Testis (tissue), 3 donors: ENCODE results near the gene BTG2. TPM values are rescaled to one million over a fixed set of nuclear protein-coding genes. Genes with fewer than 3 reads are reported as not detected.

ENCODE experiments used
- DNase-seq: peaks from one replicate; pipeline ENCODE4 v3.0.0-alpha.2; 2019
- H3K27ac ChIP-seq, 2 donors: fragments of 200-600 bp; sonication (generic); one replicate each; pipeline ENCODE4 v1.5.1; 2019
- H3K27me3 ChIP-seq: fragments of 200-600 bp; sonication (generic); one replicate; pipeline ENCODE4 v1.5.1; 2019
- H3K36me3 ChIP-seq: fragments of 200-600 bp; sonication (generic); one replicate; pipeline ENCODE4 v1.5.1; 2017; ENCODE audit warnings: low read depth; ENCODE audit errors: missing control alignments
- H3K4me1 ChIP-seq: fragments of 200-600 bp; sonication (generic); one replicate; pipeline ENCODE4 v1.5.1; 2019
- H3K4me3 ChIP-seq, 2 donors: fragments of 200-600 bp; sonication (generic); one replicate each; pipeline ENCODE4 v1.5.1; 2017 to 2019
- H3K9me3 ChIP-seq: fragments of 200-600 bp; sonication (generic); one replicate; pipeline ENCODE4 v1.5.1; 2017
- POLR2A ChIP-seq: fragments of 450-650 bp; IDR thresholded peaks from one replicate; pipeline ENCODE4 v1.6.1; 2017; ENCODE audit warnings: antibody characterized with exemption, mild to moderate bottlenecking, moderate library complexity
- WGBS, 2 donors: methylation state at CpG; one replicate each; pipeline ENCODE4 v1.1.5; 2018; 5-methylcytosine and 5-hydroxymethylcytosine counted together
- intact Hi-C: fragments of 100-400 bp; cut with DNase I; formaldehyde crosslinking; loops from one replicate; pipeline ENCODE4 v1.15.1; 2023; ENCODE audit warnings: low total_unique reads
- polyA plus RNA-seq: library from polyadenylated mRNA; stranded (reverse); fragments of 350-450 nt; fragmentation: Illumina TruSeq; extraction: RNeasy Lipid Tissue Mini Kit (QIAGEN cat#74804); gene quantifications from one replicate; pipeline ENCODE4 v1.2.3, GENCODE V29; 2014; ENCODE audit warnings: low read depth, low replicate concordance; ENCODE audit not compliant: insufficient read depth
- total RNA-seq, 2 donors: library from RNA; depleted of rRNA; stranded (reverse); fragments of >200 nt; gene quantifications; one replicate each; pipeline ENCODE4 v1.2.3, GENCODE V29; 2016
- TF ChIP-seq, protein P1 (sequence below), 3 experiments: fragments of 450-650 bp in 2 of 3; fragments of 200-600 bp in 1 of 3; sonication (generic) in 1 of 3; IDR thresholded peaks; one replicate each; pipeline ENCODE4 v1.5.1; 2016 to 2019; ENCODE audit warnings: antibody characterized with exemption in 3 of 3, mild to moderate bottlenecking in 2 of 3, moderate library complexity in 1 of 3

BTG2 gene
- total and polyA plus RNA-seq, 3 donors from 2014 or later: 14.5 to 25.4 (median 23.8) TPM

DNA sequence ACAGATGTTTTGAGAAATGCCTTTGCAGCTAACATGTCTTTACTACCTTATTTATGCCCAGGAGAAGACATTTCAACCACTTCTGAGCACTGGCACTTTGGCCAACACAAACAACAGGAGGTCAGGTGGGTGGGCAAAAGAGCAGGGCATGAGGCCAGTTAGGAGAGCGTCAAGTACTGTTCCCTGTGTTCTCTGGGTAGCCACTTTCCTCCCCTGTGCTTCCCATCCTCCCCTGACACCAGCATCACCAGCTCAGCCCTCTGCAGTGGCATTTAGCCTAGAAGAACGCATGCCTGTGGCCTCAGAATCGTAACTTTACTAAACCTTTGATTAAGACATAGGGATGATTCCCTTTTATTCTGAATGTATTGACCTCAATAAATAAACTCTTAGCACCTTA is 18.3 kb downstream of the BTG2 start:
- Histone ChIP-seq H3K4me1 (peaks cover 20% of the 10 kb centered on the region), H3K27ac (peak overlapping the region in 1 of 2 donors; percentile 91), H3K27me3 (no peaks in the 10 kb centered on the region), H3K36me3 (no peaks in the 10 kb centered on the region), H3K9me3 (no peaks in the 10 kb centered on the region), H3K4me3 (no peak overlapping the region)
- 63 to 73% methylated on average over 3 of the region's 3 CpGs for WGBS, 2 donors
- intact Hi-C loops: no loop called here
- no peak for DNase-seq
- TF ChIP-seq, protein P1, sequence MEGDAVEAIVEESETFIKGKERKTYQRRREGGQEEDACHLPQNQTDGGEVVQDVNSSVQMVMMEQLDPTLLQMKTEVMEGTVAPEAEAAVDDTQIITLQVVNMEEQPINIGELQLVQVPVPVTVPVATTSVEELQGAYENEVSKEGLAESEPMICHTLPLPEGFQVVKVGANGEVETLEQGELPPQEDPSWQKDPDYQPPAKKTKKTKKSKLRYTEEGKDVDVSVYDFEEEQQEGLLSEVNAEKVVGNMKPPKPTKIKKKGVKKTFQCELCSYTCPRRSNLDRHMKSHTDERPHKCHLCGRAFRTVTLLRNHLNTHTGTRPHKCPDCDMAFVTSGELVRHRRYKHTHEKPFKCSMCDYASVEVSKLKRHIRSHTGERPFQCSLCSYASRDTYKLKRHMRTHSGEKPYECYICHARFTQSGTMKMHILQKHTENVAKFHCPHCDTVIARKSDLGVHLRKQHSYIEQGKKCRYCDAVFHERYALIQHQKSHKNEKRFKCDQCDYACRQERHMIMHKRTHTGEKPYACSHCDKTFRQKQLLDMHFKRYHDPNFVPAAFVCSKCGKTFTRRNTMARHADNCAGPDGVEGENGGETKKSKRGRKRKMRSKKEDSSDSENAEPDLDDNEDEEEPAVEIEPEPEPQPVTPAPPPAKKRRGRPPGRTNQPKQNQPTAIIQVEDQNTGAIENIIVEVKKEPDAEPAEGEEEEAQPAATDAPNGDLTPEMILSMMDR (IDR thresholded peaks at IDR 0.05): no peak
- TF ChIP-seq POLR2A: no peak

DNA sequence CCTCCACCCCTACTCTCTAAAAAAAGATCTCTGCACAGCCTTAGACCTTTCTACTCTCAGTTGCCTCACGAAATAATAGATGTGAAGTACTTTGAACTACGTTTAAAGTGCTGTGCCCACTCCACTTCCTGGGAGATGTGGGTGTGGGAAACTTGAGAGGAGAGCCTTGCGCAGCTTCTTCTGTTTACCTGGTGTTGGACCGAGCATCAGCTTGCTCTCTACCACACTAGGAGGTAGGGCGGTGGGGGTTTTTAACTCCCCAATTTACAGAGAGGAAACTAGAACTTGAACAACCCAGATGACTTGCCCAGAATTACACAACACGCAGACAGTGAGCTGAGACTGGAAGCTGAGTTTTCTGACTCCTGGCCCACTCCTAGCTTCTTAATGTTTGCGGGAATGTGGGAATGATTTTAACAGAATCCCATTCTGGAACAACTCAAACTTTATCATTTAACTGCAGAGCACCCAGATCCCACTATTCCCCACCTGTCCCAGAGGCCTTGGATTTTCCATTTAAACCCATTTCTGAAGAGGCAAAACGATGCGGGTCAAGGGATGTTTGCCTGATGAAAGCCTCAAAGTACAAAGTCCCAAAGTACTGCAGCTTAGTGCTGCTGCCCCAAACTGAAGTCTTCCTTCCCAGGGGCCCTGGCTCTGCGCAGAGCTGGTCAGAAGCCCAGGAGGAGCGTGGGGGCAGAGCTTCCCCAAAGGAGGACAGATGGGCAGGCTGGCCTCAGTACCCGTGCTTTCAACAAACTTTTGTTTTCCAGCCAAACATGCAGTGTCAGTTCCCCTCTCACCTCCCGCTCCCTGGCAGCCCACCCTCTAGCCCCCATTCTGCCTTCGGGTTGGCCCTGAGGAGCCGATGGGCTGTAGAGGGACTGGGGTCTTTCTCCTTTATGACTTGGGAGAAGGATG is 19.0 kb downstream of the BTG2 start:
- 71 to 81% methylated on average over 13 to 15 of the region's 15 CpGs for WGBS, 2 donors
- no peak for DNase-seq
- H3K9me3 ChIP-seq: no peaks in the 10 kb centered on the region
- intact Hi-C loops: loop anchor here (5.0 kb wide), 1 partner anchor 52 kb away; no protein-coding TSS in a partner anchor
- H3K27me3 ChIP-seq: no peaks in the 10 kb centered on the region
- no peak overlapping the region for H3K4me3 ChIP-seq
- peak overlapping the region in 1 of 2 donors; percentile 91 for H3K27ac ChIP-seq
- no peaks in the 10 kb centered on the region for H3K36me3 ChIP-seq
- H3K4me1 ChIP-seq: peaks cover 20% of the 10 kb centered on the region
- TF ChIP-seq, protein P1 (IDR thresholded peaks at IDR 0.05): no peak
- TF ChIP-seq POLR2A: no peak

DNA sequence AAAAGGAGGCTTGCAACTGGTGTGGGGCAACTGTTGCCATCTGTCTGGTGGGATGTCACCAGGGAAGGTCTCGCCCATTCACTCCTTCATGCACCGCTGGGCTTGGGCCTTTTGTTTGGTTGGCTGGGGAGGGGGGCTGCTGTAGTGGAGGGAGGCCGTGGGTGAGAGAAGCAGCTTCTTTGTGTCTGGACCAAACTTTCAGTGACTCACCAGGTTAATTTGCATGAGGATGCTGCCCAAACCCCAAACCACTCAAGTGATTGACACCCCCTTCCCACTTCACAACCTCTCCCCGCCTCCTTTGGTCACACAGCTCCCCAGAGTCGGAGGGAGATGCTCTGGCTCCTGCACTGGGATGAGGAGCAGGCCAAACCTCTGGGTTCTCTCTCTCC is 19.7 kb downstream of the BTG2 start:
- Histone ChIP-seq H3K27me3 (no peaks in the 10 kb centered on the region), H3K36me3 (no peaks in the 10 kb centered on the region), H3K27ac (peak overlapping the region in 1 of 2 donors; percentile 91), H3K9me3 (no peaks in the 10 kb centered on the region), H3K4me1 (peaks cover 20% of the 10 kb centered on the region), H3K4me3 (no peak overlapping the region)
- no peak for TF ChIP-seq POLR2A
- TF ChIP-seq, protein P1 (IDR thresholded peaks at IDR 0.05): no peak
- DNase-seq: no peak
- intact Hi-C loops: loop anchor here (5.0 kb wide), 1 partner anchor 53 kb away; no protein-coding TSS in a partner anchor
- 66 to 74% methylated on average over 4 to 5 of the region's 5 CpGs for WGBS, 2 donors

DNA sequence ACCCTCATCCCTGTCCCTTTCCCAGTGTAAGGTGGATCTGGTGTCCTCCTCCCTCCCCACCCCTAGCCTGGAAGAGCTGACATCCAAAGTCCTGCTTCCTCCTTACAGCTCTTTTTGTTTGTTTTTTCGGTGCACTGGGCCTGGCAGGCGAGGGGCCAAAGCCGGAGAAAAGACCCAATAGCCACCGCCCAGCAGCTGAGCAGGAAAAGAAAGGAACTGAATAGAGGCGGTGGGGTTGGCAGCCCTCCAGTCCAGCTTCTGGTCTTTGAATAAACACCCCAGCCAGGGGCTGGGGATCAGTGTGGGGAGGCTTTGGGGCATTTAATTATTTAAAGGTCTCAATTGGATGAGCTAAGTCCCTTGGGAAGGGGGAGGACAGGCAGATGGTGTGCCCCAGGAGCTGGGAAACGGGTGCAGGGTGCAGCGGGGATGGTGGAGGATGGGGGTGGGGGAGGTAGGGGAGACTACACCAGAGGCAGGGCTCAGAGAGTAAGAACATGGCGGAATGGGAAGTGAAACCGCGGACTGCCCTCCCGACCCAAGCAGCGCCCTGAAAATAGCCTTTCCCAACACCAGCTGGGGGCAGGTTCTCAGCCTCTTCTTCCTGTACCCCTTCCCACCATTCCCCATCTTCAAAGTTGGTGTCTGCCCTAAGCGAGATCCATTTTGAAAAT is 20.2 kb downstream of the BTG2 start:
- TF ChIP-seq, protein P1 (IDR thresholded peaks at IDR 0.05): no peak
- no peak for TF ChIP-seq POLR2A
- peak; percentile 61 for DNase-seq
- no peak overlapping the region for H3K4me3 ChIP-seq
- H3K36me3 ChIP-seq: no peaks in the 10 kb centered on the region
- intact Hi-C loops: loop anchor here (5.0 kb wide), 1 partner anchor 53 kb away; no protein-coding TSS in a partner anchor
- WGBS, 2 donors: 57 to 58% methylated on average over 13 of the region's 13 CpGs
- H3K9me3 ChIP-seq: no peaks in the 10 kb centered on the region
- H3K27me3 ChIP-seq: no peaks in the 10 kb centered on the region
- peaks cover 20% of the 10 kb centered on the region for H3K4me1 ChIP-seq
- H3K27ac ChIP-seq: peak overlapping the region in 1 of 2 donors; percentile 91
